HS-5 (cell line): ENCODE results near the gene RUFY1.

Experiments used
- DNase-seq: peaks from one replicate; pipeline ENCODE4 v3.0.0-alpha.2; 2012; ENCODE audit warnings: low read depth

Gene RUFY1

DNA sequence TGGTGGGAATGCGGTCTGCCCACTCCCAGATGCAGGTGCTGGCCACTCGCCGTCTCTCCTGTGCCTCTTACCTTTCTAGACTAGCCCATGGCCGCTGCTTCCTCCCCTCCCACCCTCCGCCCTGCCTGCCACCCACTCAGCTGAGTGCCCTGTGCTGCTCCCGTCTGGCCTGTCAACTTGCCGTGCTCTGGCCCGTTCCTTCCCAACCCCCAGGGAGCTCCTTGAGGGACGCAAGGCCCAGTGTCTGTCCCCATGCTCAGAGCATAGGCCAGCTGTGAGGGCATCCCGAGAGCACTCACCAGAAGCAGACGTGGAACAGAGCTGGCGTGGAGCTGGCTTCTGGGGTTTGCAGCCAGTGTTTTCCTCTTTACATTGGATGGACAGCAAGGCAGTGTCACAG is 53.0 kb downstream of the RUFY1 start:
- no peak for DNase-seq

DNA sequence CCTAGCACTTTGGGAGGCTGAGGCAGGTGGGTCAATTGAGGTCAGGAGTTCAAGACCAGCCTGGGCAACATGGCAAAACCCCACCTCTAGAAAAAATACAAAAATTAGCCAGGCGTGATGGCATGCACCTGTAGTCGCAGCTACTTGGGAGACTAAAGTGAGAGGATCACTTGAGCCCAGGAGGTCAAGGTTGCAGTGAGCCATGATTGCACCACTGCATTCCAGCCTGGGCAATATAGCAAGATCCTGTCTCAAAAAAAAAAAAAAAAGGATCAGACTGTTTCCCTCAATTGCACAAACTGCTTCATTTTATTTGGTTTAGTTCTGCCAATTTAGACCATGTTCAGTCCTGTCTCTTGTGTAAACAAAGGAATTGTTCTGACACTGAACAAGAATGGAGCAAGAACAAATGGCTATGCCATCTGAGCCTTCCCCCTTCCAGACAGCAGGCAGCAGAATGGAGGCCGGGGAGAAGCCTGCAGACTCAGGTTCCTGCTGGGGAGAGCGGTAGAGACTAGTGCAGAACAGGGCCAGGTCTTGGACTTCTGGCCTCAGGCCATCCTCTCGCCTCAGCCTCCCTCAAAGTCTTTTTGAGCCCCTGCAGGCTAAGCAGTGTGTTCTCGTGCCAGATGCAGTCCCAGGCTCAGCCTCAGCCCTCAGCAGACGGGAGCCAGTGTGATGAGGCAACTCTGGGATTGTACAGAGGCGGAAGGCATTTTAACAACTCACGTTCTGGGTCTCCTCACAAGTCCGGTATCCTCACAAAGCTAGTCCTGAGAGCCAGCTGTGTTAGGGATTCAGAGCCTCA is 54.9 kb downstream of the RUFY1 start:
- DNase-seq: no peak

DNA sequence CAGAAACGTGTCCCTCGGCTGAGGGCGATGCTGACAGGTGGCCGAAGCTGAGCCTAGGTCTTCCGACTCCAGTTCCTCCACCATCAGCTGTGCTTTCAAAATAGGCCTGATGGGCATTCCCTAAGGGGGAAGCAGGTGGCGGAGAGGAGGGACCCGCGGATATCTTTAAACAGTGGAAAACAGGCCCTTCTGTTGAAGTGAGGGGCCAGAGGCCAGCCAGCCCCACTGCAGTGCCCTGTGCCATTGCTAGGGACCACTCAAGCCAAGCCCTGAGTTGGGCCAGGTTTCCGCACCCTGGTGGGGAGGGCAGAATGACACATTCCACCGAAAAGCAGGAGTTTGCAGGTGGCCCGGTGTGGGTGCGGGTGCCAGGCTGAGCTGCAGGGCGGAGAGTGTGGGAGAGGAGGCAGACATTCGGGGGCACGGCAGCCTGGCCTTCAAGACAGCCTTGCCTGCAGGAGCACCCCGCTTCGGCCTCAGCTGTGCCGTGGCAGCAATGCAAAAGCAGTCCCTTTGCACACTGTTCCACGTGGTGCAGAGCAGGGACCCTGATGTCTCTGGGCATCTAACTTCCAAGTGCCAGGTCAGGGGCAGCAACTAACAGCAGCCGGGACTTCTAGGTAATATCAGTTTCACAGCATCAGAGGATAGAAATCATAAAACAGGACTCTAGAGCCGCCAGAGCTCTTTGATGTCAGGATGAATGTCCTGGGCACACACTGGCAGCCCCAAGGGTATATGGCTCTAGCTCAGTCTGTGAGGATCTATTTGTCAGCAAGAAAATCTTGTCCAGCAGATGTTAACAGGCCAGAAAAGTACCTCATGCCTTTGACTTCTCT is 55.9 kb downstream of the RUFY1 start:
- no peak for DNase-seq

DNA sequence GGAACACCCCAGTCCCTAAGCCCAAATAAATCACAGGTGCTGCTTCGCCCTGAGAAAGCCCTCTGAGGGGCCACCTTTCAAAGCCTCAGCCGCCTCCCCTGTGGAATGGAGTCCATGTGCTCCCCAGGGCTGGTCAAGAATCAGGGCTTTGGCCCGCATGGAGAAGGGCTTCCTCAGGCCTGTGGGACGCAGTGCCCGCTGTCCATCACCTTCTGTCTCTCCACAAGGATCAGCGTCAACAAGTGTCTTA is 56.5 kb downstream of the RUFY1 start:
- DNase-seq: no peak

DNA sequence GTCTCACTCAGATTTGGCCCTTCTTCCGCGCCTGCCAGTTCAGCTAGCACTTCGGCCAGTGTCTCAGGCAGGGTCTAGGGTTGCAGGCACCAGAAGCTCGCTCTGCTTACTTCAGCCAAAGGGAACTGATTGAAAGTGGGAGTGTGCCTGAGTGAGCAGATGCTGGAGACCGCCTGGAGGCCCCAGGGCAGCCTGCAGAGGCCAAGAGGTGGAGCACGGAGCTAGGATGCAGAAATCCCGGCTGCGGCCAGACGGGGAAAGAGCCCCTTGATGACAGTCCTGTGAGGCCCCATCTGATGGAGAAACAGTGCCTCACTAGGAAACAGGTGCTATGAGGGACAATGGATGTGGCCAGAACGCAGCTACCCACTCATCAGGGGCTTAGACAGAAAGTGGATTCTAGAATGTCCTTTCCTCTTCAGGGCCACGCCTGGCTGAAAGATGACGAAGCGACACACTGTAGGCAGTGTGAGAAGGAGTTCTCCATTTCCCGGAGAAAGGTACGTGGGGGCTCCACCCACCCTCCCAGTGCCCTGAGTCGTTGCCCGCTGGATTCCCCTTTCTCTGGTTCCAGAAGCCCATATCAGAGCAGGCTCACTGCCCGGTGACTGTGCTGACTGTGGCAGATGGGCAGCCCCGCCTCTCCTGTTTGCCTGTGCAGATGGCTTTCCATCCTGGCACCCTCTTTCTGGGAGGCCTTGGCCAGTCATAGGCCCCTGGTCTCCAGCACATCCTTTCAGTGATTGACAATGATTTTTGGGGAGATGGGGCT is 57.0 kb downstream of the RUFY1 start:
- no peak for DNase-seq

DNA sequence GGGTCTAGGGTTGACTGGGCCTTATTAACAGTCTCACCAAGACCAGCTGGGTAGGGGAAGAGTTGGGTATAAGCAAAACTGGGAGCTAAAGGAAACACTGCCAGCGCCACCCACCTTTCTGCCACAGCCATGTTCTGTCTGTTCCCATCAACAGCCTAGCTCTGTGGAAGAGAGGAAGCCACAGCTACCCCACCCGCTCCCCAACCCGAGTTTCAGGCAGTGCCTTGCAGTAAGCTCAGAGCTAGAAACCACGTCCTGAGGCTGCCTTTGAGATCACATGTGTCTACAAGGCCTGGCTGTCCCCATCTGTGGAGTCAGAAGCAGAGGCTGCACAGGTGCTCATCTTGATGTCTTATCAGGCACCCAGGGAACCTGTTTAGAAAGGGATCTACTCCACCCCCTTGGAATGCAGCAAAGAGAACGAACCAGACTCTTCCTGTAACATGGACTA is 57.8 kb downstream of the RUFY1 start:
- DNase-seq: no peak

DNA sequence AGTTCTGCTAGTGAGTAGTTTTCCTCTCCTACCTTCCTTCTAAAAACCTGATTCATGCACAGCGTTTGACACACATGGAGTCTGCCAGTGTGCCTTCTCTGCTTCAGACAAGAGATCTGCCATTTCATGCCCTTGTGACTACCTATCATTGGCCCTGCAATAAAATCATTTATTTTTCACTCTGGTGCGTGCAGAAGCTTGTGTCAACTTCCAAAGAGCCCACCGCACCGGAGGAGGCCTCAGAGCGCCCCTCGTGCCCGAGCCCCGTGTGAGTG is 59.4 kb downstream of the RUFY1 start:
- DNase-seq: no peak

DNA sequence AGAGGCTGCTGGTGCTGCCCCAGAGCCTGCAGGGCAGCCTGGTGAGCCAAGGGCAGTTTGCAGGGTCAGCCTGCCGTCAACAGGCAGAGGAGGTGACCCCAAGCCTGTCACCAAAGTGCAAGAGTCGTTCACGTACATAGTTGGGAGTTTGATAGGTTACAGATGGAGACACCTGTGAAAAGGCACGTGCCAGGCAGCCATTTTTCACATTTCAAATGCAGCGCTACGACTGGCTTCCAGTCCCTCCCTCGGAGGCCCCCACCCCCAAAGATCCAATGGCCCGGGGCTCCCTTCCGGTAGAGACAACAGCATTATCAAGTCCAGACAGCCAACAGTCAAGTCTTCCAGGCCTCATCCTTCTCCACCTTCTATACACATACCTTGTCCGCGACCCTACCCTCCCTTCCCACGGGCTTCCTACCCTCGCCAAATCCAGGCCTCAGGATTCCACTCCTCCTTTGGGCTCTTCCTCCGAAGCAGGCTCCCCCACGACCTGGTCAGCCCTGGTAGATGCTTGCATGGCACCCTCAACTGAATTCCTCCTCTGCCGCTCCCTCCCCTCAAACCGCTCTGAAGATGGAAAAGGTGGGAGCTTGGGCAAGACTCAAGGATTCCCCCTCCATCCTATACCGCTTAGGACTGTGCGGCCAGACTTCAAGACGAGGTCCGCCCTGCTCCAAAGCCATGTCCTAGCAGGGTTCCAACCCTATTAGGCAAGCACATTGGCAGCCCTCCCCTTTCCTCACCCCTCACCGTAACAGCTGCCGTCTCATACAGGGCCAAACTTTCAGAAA is 60.0 kb downstream of the RUFY1 start:
- no peak for DNase-seq

DNA sequence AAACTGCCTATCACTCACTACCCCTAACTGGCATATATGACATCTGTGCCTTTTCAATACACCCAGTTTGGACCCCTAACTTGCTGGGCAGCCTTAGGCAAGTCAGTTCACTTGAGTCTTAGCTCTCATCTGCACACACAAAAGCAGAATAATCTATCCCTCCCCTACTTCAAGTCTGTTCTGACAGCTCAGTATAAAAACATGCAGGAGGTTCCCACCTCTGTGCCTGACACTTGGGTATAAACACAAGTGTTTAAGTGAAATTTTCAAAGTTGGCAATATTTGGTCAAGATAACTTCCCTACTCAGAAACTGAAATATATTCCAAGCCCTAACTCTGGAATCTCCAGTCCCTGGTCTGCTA is 60.5 kb downstream of the RUFY1 start:
- DNase-seq: no peak

DNA sequence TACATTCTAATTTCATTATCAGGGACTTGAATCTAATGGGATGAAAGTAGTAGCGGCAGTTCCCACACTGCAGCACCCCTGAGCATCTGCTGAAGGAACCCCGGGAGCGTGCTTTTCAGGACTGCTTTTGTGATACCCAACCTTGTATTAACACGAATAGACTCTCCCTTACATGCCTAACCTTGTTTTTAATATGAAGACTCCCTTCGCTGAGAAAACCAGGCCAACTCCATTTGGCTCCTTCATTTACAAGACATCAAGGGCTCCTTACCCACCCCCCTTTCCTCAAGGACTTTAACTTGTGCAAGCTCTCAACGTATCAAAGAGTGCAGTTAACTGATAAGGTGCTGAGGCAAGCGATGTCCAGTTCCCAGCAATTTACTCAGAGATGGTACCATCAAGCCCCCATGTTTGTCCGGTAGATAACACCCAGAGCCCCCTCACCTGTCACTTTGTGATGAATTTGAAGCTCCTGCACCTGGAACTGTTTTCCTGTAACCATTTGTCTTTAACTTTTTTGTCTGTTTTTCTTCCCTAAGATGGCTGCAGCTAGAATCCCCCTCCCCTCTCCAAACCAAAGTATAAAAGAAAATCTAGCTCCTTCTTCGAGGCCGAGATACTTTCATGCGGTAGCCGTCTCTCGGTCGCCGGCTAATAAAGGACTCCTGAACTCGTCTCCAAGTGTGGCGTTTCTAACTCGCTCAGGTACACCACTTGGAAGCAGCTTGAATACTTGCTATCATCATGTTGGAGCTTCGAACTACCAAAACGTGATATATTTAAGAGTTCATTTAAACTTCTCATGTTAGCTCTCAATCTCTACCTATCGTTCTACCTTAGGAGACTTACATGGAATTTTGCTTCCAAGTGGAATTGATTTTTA is 62.5 kb downstream of the RUFY1 start:
- DNase-seq: no peak

DNA sequence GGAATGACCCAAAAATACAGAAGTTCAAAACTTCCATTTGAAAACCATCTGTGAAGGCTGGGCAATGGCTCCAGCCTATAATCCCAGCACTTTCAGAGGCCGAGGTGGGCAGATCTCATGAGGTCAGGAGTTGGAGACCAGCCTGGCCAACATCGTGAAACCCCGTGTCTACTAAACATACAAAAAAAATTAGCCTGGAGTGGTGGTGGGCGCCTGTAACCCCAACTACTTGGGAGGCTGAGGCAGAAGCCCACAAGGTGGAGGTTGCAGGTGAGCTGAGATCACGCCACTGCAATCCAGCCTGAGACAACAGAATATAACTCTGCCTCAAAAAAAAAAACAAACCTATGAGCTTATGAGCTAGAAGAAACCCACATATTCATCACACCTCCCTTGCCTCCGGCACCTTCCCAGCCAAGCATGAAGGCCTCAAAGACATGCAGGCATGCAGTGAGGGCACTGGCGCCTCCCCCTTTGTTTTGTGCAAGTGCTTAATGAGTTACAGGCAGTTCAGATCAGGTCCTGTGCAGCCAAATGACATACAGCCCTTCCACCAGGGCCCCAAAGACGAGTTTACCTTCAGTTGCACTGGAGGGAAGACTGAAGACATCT is 63.2 kb downstream of the RUFY1 start:
- DNase-seq: no peak

DNA sequence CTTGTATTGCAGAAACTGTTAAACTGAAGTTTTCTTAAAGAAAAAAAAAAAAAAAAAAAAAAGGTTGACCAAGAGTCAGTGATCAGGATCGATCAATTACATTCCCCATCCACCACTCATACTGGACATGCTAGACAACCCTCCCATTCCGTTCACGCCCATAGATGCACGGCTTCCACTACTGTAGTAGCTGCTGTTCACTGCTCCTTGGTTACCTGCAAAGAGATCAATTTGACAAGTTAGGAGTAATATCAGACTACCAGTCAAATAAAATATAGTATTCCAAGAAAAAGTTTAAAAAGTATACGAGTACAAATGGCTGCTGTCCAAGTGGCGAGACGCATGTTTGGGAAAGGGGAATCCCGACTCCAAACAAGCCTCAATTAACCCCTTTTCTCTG is 64.4 kb downstream of the RUFY1 start:
- DNase-seq: no peak

DNA sequence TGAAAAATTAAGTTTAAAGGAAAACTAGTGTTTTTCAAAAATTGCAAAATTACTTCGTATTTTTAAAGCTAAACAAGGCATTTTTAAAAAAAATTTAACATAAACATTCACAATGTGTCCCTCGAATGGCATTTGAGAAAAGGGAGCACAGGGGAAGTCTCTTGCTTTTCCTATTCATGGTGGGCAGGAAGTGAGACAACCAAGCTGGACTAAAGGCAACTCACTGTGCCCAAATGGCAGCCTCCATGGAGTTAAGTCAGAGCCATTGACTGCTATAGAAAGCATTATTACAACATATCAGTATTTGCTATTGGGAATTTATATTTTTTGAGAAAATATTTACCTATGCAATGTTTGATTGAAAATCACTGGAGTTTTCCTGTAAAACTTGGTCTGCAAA is 64.8 kb downstream of the RUFY1 start:
- no peak for DNase-seq

DNA sequence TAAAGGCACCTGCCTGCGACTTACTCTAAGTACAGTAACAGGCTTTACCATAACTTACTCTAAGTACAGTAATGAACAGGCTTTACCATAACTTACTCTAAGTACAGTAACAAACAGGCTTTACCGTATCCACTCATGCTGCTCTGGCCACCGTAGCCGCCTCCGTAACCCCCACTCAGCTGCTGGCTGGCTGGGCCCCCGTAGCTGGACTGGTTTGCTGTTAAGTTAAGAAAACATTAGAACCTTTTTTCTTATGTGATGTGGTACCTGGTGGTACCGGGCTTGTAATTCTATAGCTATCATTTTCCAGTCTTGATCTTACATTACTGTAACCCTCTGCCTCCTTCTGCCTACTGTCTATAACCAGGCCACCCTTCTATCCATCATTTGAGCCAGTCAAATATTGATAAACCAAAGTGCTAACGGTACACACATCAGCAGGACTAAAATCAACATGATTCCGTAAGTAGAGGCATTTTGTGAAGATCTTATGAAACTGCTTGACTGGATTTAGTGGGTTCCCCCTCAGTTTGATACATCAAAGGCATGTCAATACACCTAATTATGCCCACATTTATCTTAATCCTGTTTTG is 65.7 kb downstream of the RUFY1 start:
- DNase-seq: no peak

DNA sequence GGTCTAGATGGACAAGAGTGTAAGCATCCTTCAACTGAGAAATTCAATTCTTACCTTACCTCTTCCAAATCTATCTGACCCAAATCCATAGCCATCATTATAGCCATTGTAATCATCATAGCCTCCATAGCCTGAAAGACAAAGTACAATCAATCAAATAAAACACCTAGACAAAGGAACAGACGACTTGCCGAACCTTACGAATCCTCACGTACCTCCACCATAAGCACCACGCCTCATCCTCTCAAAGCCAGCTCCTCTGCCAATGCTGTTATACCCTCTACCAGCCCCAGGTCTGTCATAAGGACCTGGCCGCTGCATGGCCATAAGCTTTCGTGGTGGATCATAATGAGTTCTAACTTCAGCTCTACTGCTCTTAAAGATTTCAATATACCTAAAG is 67.6 kb downstream of the RUFY1 start:
- no peak for DNase-seq

DNA sequence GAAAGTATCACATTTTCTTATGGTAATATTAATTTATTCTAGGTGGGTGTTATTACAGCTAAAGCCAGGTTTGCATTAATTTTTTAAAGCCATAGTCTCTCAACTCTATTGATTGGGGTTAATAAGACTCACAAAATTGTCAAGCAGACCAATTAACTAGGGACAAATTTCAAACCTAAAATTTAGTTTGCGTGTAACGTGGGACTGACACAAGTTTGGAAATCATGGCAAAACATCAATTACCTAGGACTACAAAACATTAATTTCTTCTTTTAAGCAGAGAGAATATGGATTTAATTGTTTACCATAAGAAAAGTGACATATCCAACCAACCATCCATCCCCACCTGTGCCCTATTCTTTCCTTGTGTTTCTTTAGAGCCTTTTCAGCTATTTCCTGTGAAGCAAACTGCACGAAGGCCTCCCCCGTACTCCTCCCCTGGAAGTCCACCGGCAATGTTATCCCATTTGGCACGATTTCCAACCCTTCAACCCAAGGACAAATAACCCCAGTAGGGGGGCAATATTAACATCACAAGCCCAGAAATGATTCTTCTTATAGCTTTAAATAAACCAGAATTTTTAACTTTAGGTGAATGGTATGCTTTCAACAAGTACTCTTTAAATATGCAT is 68.7 kb downstream of the RUFY1 start:
- DNase-seq: no peak

DNA sequence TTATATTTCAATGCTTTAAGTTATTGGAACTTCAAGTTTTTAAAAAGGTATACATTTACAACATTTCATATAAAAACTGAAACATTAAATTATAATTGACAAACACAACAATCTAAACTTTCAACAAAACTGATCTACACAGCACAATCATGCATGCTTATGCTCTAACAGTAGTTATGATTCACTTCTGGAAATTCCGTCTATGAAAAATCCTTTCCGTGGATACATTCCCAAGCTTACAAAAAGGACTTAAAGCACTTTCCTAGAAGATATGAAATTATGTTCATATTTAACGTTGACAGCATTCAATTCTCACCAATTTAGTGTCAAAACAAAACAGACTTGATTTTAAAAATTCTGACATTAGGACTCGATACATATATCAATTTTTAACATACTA is 69.4 kb downstream of the RUFY1 start:
- DNase-seq: no peak

DNA sequence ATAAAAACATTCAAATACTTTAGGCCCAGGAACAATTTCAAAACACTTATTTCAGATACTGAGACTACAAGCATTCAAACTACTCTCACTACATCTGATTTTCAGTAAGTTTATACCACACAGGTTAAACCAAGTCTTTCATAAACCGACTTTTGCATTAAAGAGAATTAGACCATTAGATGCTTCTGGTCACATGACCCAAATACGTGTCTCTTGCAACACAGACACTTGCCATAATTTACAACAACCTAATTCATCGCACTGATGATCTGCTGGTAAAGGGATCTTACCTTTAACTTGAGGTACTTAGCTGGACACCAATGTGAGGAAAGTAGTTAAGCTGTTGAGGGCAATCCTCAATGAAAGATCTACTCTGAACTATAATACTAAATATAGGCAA is 69.9 kb downstream of the RUFY1 start:
- DNase-seq: no peak

DNA sequence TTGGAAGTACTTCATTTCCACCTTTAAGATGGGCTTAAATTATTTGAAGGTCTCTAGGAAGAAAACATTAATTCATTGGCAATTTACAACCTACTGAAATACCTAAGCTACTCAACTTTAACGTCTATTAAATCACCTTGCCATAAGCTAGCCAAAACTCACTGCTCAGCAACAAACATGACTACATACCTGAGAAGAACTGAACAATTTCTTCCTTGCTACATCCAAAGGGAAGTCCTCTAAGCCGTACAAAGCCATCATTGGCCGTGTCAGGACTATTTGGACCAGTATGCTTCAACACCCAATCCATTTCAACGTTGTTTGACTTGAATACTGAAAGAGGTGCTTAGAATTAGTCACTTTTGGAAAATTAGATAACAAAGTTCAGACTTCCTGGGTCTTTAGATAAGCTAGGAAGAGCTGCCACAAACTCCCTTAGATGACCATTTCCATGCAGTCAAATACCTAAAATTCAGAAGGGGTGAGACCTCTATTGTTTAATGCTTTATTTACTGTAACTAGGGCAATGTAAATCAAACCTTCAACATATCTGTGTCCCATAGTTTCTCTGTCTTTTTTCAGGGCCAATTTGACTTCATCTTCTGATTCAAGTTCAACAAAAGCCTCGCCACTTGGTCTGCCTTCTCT is 70.5 kb downstream of the RUFY1 start:
- no peak for DNase-seq
